22Rv1 (cell line): Measurements from ENCODE around the gene KANK4.

ENCODE experiments used
- H3K27ac ChIP-seq: fragments of 450-650 bp; 2 replicates; pipeline ENCODE4 v1.5.1; 2017
- ZFX ChIP-seq: fragments of 450-650 bp; IDR thresholded peaks from 2 replicates; pipeline ENCODE4 v1.6.1; 2017; ENCODE audit warnings: antibody characterized with exemption, borderline replicate concordance
- TF ChIP-seq, protein P1 (sequence below): fragments of 450-650 bp; IDR thresholded peaks from 2 replicates; pipeline ENCODE4 v1.5.1; 2017; ENCODE audit warnings: mild to moderate bottlenecking

The KANK4 gene

DNA sequence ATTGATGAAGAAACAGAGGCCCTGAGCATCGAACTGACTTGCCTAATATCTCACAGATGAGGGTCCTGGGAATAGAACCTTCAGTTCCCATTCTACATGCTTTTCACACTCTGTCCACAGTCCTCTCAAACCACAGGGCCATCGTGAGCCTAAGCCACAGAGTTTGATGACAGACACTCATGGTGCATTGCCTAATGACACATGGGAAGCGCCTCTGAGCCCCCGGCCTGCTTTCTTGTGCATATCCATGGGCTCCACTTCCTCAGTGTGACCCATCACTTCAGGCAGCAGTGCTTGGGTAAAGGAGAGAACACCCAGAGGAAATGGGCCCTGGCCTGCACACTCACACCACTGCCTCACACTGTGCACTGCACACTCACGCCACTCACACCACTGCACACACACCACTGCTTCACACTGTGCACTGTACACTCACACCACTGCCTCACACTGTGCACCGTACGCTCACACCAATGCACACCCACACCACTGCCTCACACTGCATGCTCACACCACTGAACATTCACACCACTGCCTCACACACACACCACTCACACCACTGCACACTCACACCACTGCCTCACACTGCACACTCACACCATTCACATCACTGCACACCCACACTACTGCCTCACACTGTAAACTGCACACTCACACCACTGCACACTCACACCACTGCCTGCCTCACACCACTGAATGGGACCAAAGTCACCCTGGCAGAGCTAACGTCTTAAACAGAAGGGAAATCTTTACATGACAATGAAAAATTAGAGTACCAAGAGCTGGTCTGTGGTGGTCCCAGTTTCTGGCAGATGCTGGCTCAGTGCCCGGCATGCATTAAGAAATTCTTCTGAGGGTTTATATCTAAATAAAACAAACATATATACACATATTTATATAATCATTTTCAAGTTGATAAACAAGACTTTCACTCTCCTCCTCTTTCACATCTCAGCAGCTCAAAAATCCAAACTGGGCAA, 53.0 kb downstream of the KANK4 start:
- no peak for TF ChIP-seq ZFX
- TF ChIP-seq, protein P1, sequence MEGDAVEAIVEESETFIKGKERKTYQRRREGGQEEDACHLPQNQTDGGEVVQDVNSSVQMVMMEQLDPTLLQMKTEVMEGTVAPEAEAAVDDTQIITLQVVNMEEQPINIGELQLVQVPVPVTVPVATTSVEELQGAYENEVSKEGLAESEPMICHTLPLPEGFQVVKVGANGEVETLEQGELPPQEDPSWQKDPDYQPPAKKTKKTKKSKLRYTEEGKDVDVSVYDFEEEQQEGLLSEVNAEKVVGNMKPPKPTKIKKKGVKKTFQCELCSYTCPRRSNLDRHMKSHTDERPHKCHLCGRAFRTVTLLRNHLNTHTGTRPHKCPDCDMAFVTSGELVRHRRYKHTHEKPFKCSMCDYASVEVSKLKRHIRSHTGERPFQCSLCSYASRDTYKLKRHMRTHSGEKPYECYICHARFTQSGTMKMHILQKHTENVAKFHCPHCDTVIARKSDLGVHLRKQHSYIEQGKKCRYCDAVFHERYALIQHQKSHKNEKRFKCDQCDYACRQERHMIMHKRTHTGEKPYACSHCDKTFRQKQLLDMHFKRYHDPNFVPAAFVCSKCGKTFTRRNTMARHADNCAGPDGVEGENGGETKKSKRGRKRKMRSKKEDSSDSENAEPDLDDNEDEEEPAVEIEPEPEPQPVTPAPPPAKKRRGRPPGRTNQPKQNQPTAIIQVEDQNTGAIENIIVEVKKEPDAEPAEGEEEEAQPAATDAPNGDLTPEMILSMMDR = no peak
- no peak overlapping the region for H3K27ac ChIP-seq

DNA sequence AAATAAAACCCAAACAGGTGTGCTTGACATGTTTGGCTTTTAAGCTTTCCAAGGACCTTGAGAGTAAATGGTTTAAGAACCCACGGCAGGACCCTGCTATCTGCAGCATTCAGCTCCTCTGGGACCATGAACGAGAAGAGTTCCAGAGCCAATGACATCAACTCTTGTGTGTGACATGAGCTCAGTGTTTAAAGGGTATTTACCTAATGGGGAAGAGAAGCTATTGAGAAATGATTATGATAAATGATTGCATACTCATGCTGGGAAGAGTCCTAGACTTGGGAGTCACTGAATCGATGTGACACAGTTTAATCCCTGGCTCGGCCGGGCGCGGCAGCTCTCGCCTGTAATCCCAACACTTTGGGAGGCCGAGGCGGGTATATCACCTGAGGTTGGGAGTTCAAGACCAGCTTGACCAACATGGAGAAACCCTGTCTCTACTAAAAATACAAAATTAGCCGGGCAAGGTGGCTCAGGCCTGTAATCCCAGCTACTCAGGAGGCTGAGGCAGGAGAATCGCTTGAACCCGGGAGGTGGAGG, 55.4 kb downstream of the KANK4 start:
- H3K27ac ChIP-seq = no peak overlapping the region
- TF ChIP-seq ZFX = no peak
- TF ChIP-seq, protein P1 = no peak

DNA sequence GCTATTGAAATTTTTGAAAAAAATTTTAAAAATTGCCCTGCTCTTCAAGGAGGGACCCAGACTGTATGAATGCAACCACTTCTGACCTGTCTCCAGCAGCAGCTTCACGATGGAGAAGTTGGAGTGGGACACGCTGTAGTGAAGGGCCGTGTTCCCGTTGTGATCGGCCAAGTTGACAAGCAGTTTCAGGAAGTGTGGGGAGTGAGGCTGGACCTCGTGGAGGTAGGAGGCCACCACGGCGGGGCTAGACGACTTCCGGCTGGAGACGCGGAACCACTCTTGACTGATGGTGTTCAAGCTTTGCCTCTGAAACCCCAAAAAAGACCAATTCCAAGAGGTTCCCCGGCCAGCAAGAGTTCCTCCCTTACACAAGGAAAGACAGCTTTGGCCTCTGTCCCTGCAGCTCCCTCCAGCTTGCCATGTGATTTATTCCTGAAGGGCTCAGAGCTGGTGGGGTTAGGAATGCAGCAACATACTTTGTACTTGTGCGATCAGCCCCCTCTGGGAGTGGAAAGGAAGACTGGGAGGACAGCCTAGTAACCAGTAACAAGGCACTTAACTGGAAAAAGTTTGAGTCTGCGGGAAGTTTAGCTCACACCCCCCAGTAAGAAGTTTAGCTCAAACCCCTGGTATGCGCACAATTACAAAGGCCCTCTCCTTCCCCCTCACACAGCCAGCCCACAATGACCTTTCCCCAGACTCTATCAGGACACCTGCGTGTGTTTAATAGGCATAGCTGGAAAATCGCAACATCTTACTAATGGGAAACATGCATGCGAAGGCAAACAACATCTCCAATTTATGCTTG, 56.0 kb downstream of the KANK4 start:
- no peak overlapping the region for H3K27ac ChIP-seq
- TF ChIP-seq ZFX = no peak
- TF ChIP-seq, protein P1 = no peak

DNA sequence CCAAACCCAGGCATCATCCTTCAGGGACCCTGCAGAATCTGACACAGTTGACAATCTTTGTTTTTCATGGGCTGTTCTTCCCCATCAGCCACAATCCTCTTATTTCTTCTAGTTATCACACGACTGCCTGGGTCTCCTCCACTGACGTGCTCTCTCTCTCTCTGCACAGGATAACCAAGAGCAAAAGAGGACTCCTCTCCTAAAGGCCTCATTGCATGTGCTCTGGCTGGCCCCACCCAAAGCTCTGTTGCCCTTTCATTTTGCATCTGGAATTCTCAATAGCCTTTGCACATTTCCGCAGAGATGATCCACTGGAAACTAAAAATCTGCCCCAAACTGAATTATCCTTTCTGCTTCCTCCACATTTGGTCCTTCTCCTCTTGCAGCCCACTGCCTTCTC, 58.5 kb downstream of the KANK4 start:
- TF ChIP-seq, protein P1 = no peak
- no peak for TF ChIP-seq ZFX
- no peak overlapping the region for H3K27ac ChIP-seq

DNA sequence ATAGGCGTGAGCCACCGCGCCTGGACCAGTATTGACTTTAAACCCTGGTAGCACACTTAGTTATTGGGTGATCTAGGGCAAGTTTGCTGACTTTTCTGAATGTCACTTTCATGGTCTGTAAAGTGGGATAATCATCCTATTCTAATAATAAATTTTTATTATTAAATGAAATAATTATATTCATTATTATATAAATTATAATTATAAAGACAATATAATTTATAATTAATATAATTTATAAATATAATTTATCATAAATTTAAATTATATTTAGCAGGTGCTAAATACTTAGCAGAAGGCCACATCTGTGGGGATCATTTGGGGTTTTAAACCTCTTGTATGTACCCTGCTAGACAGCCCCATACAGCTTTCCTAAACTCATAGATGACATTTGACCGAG, 59.7 kb downstream of the KANK4 start:
- H3K27ac ChIP-seq = no peak overlapping the region
- TF ChIP-seq, protein P1 = no peak
- TF ChIP-seq ZFX = no peak

DNA sequence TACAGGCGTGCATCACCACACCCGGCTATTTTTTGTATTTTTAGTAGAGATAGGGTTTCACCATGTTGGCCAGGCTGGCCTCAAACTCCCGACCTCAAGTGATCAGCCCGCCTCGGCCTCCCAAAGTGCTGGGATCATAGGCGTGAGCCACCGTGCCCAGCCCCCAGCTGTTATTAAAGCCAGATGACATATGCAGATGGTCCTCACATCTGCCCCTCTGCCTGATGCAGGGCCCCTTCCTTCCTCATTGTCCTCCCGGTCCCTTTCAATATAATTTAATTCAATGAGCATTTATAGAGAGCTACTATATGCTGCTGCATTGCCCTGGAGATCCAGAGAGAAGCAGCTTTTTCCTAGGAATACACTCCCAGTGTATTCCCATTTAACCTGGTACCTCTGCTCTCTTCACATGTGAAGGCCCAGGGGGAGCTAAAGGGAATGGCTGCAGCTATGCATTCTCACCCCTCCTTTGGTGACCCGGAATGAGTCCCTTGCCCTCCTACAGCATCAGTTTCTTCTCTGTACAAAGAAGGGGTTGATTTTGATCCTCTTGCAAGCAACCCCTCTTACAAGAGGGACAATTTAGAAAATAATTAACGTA, 69.0 kb downstream of the KANK4 start:
- TF ChIP-seq, protein P1 = no peak
- no peak for TF ChIP-seq ZFX
- no peak overlapping the region for H3K27ac ChIP-seq
